ENCODE data around the gene APOBEC3B. TPM values are rescaled to one million over a fixed set of nuclear protein-coding genes. Genes with fewer than 3 reads are reported as not detected.

The APOBEC3B gene
- total and polyA plus RNA-seq, 2 donors (not counting 1 experiment from before 2014, with no cell fraction given), result 2.4 to 7.9 TPM

- Mint-ChIP-seq H3K4me1 (peaks cover 26% of the 10 kb centered on the region), H3K9me3 (ENCODE audit: insufficient read depth) (no peaks in the 10 kb centered on the region), H3K4me3 (no peak overlapping the region), H3K27ac (no peak overlapping the region), H3K27me3 (no peaks in the 10 kb centered on the region)
- Histone ChIP-seq H3K4me2 (replicated peaks; ENCODE audit: low read depth, low read length, poor library complexity, severe bottlenecking) (no peak overlapping the region), H3K36me3 (replicated peaks in 1 of 2; ENCODE audit: control extremely low read depth in 1 of 2, control insufficient read depth in 1 of 2, extremely low read depth in 1 of 2, insufficient read depth in 2 of 2, low read length in 1 of 2) (peaks cover 0 to 26% of the 10 kb centered on the region in 2 experiments), H3K79me2 (ENCODE audit: control insufficient read depth, insufficient read depth, low read length) (peaks cover 22% of the 10 kb centered on the region), H3K9me3 (ENCODE audit: control extremely low read depth in 1 of 3, control insufficient read depth in 2 of 3, insufficient read depth in 1 of 3, low read length in 2 of 3) (no peaks in the 10 kb centered on the region), H3K4me3 (ENCODE audit: control extremely low read depth in 1 of 5, extremely low read depth in 1 of 5, insufficient read depth in 1 of 5, low read depth in 2 of 5, low read length in 4 of 5) (no peak overlapping the region), H4K20me1 (ENCODE audit: control insufficient read depth, insufficient read depth, low read length, poor library complexity, severe bottlenecking) (peaks cover 16% of the 10 kb centered on the region), H3K4me1 (ENCODE audit: control insufficient read depth in 2 of 2, insufficient read depth in 2 of 2, low read length in 2 of 2) (peaks cover 0 to 10% of the 10 kb centered on the region in 2 donors), H3K27me3 (replicated peaks in 1 of 4; ENCODE audit: control extremely low read depth in 1 of 4, control insufficient read depth in 3 of 4, insufficient read depth in 4 of 4, low read length in 3 of 4) (no peaks in the 10 kb centered on the region), H3K9ac (ENCODE audit: low read length) (no peak overlapping the region), H3K27ac (ENCODE audit: low read length in 2 of 2) (no peak overlapping the region), H2AFZ (ENCODE audit: insufficient read depth, low read depth, low read length, poor library complexity, severe bottlenecking) (no peak overlapping the region)
- WGBS (ENCODE audit: insufficient coverage), result 100% methylated on average over 11 of the region's 11 CpGs
- intact Hi-C loops (cut with micrococcal nuclease), result no loop called here
- DNase-seq (no peak), ATAC-seq (ENCODE audit: low read depth) (no peak)
- TF ChIP-seq EZH2 (IDR thresholded peaks at IDR 0.05; ENCODE audit: borderline replicate concordance, insufficient read depth, low read depth, low read length, poor library complexity, severe bottlenecking), result no peak
- ChIA-PET POLR2A (interaction anchor here (1.2 kb wide), 1 partner anchor 14 kb away, joined by 4 read pairs; the partner anchor contains the start of gene APOBEC3C), CTCF (interaction anchor here (2.1 kb wide), 1 partner anchor 25 kb away, joined by 5 read pairs; no protein-coding TSS in a partner anchor)
These were observed 46.1 kb downstream of the APOBEC3B start for GRCh38 chr22:39028281-39028680.

GRCh38 chr22:39029227-39029626, 47.1 kb downstream of the APOBEC3B start:
- no peaks in the 10 kb centered on the region for H3K9me3 ChIP-seq (ENCODE audit: control extremely low read depth in 1 of 3, control insufficient read depth in 2 of 3, insufficient read depth in 1 of 3, low read length in 2 of 3)
- Mint-ChIP-seq H3K4me1 (peaks cover 20% of the 10 kb centered on the region), H3K9me3 (ENCODE audit: insufficient read depth) (no peaks in the 10 kb centered on the region), H3K4me3 (no peak overlapping the region), H3K27me3 (no peaks in the 10 kb centered on the region), H3K27ac (no peak overlapping the region)
- peaks cover 10% of the 10 kb centered on the region for H4K20me1 ChIP-seq (ENCODE audit: control insufficient read depth, insufficient read depth, low read length, poor library complexity, severe bottlenecking)
- WGBS (ENCODE audit: insufficient coverage), result 94% methylated on average over 7 of the region's 13 CpGs
- no peak overlapping the region for H3K4me2 ChIP-seq (replicated peaks; ENCODE audit: low read depth, low read length, poor library complexity, severe bottlenecking)
- intact Hi-C loops (cut with micrococcal nuclease), result no loop called here
- no peak overlapping the region for H3K9ac ChIP-seq (ENCODE audit: low read length)
- POLR2A ChIA-PET, result interaction anchor here (0.6 to 1.2 kb wide), 2 partner anchors 15 to 27 kb away, joined by 4 to 6 read pairs; partner anchors contain the start of gene APOBEC3C
- no peak overlapping the region for H2AFZ ChIP-seq (ENCODE audit: insufficient read depth, low read depth, low read length, poor library complexity, severe bottlenecking)
- DNase-seq, result no peak
- TF ChIP-seq EZH2 (IDR thresholded peaks at IDR 0.05; ENCODE audit: borderline replicate concordance, insufficient read depth, low read depth, low read length, poor library complexity, severe bottlenecking), result no peak
- no peak for TF ChIP-seq CTCF (IDR thresholded peaks at IDR 0.05)
- H3K27ac ChIP-seq (ENCODE audit: low read length in 2 of 2), result no peak overlapping the region
- H3K27me3 ChIP-seq (replicated peaks in 1 of 4; ENCODE audit: control extremely low read depth in 1 of 4, control insufficient read depth in 3 of 4, insufficient read depth in 4 of 4, low read length in 3 of 4), result no peaks in the 10 kb centered on the region
- CTCF ChIA-PET, result interaction anchor here (0.7 to 2.1 kb wide), 2 partner anchors 19 to 26 kb away, joined by 3 to 5 read pairs; no protein-coding TSS in a partner anchor
- H3K4me1 ChIP-seq (ENCODE audit: control insufficient read depth in 2 of 2, insufficient read depth in 2 of 2, low read length in 2 of 2), result peaks cover 0 to 4% of the 10 kb centered on the region in 2 donors
- peaks cover 12% of the 10 kb centered on the region for H3K79me2 ChIP-seq (ENCODE audit: control insufficient read depth, insufficient read depth, low read length)
- no peak overlapping the region for H3K4me3 ChIP-seq (ENCODE audit: control extremely low read depth in 1 of 5, extremely low read depth in 1 of 5, insufficient read depth in 1 of 5, low read depth in 2 of 5, low read length in 4 of 5)
- ATAC-seq (ENCODE audit: low read depth), result no peak
- H3K36me3 ChIP-seq (replicated peaks in 1 of 2; ENCODE audit: control extremely low read depth in 1 of 2, control insufficient read depth in 1 of 2, extremely low read depth in 1 of 2, insufficient read depth in 2 of 2, low read length in 1 of 2), result peaks cover 0 to 19% of the 10 kb centered on the region in 2 experiments
